Hepatocyte (in vitro differentiated cells): ENCODE data around the gene RAB33B.

Experiments
- EZH2 ChIP-seq: fragments of 200-600 bp; sonication (generic); IDR thresholded peaks from 2 replicates; pipeline ENCODE4 v1.6.1; 2016; ENCODE audit warnings: antibody characterized with exemption, mild to moderate bottlenecking, borderline replicate concordance
- TF ChIP-seq, protein P1 (sequence below): fragments of 200-600 bp; sonication (generic); IDR thresholded peaks from 2 replicates; pipeline ENCODE4 v1.5.1; 2016; ENCODE audit warnings: antibody characterized with exemption, mild to moderate bottlenecking; ENCODE audit not compliant: poor library complexity

DNA sequence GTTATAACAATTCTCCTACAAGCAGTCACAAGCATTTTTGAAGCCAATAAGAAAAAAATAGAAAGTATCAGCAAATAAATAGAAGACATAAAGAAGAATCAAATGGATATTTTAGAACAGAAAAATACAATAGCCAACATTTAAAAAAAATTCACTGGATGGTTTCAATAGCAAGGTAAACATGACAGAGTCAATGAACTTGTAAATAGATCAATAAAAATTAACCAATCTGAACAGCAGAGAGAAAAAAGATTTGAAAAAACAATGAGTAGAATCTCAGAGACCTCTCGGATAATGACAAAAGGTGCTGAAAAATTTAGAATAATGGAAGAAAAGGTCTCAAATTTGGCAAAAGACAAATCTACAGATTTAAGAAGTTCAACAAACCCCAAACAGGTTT lies 33.3 kb upstream of the RAB33B start:
- TF ChIP-seq, protein P1, sequence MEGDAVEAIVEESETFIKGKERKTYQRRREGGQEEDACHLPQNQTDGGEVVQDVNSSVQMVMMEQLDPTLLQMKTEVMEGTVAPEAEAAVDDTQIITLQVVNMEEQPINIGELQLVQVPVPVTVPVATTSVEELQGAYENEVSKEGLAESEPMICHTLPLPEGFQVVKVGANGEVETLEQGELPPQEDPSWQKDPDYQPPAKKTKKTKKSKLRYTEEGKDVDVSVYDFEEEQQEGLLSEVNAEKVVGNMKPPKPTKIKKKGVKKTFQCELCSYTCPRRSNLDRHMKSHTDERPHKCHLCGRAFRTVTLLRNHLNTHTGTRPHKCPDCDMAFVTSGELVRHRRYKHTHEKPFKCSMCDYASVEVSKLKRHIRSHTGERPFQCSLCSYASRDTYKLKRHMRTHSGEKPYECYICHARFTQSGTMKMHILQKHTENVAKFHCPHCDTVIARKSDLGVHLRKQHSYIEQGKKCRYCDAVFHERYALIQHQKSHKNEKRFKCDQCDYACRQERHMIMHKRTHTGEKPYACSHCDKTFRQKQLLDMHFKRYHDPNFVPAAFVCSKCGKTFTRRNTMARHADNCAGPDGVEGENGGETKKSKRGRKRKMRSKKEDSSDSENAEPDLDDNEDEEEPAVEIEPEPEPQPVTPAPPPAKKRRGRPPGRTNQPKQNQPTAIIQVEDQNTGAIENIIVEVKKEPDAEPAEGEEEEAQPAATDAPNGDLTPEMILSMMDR, result no peak
- TF ChIP-seq EZH2, result no peak
